Mesodermal cell (in vitro differentiated cells): ENCODE data around the gene IPCEF1.

Experiments used
- H3K27ac ChIP-seq: 2 replicates; pipeline ENCODE4 v1.7.0; 2013; ENCODE audit warnings: mild to moderate bottlenecking, low read depth, low read length, moderate library complexity; ENCODE audit not compliant: severe bottlenecking
- H3K36me3 ChIP-seq: 2 replicates; pipeline ENCODE4 v1.7.1; 2013; ENCODE audit warnings: mild to moderate bottlenecking, low read length, moderate library complexity; ENCODE audit not compliant: control insufficient read depth, insufficient read depth
- H3K4me1 ChIP-seq: one replicate; pipeline ENCODE4 v1.7.1; 2013; ENCODE audit warnings: mild to moderate bottlenecking, low read length; ENCODE audit not compliant: insufficient read depth, control insufficient read depth, poor library complexity, severe bottlenecking
- H3K4me3 ChIP-seq: 2 replicates; pipeline ENCODE4 v1.7.0; 2013; ENCODE audit warnings: low read length, control low read depth, mild to moderate bottlenecking; ENCODE audit not compliant: insufficient read depth, poor library complexity, severe bottlenecking; ENCODE audit errors: extremely low read depth
- H3K9me3 ChIP-seq: 2 replicates; pipeline ENCODE4 v1.7.1; 2013; ENCODE audit warnings: mild to moderate bottlenecking, low read length, moderate library complexity; ENCODE audit not compliant: control insufficient read depth
- WGBS, 2 experiments: methylation state at CpG; one replicate each; pipeline ENCODE4 v1.1.5; 2013; ENCODE audit warnings: missing lambda C conversion rate in 2 of 2; ENCODE audit not compliant: insufficient coverage in 2 of 2; 5-methylcytosine and 5-hydroxymethylcytosine counted together

IPCEF1 gene

GRCh38 chr6:154164397-154164796 lies 192.2 kb downstream of the IPCEF1 start:
- Histone ChIP-seq H3K4me3 (no peak overlapping the region), H3K27ac (no peak overlapping the region), H3K36me3 (no peaks in the 10 kb centered on the region), H3K4me1 (no peaks in the 10 kb centered on the region), H3K9me3 (no peaks in the 10 kb centered on the region)
- WGBS, 2 experiments, result 91 to 93% methylated on average over 2 to 4 of the region's 5 CpGs

DNA sequence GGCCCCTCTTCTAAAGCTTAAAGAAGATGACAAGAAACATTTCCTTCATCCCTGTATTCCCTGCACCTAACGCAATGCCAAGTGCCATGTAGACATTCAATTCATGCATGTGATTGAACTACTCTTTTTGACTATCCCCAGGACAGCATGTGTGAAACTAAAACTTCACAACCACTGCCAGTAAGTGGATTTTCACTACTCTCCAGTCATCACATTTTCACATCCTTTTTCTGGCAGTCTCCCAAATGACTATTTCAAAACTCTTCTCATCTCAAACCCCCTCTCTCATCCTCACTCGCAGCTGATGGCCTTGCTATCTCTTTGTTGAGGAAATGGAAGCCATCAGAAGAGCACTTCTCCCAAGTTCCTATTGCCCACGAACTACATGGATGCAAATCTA lies 194.9 kb downstream of the IPCEF1 start:
- no peaks in the 10 kb centered on the region for H3K9me3 ChIP-seq
- H3K27ac ChIP-seq, result no peak overlapping the region
- H3K4me3 ChIP-seq, result no peak overlapping the region
- no peaks in the 10 kb centered on the region for H3K4me1 ChIP-seq
- WGBS, 2 experiments, result 82 to 89% methylated on average over 3 of the region's 3 CpGs
- H3K36me3 ChIP-seq, result no peaks in the 10 kb centered on the region

- Histone ChIP-seq H3K4me3 (no peak overlapping the region), H3K27ac (no peak overlapping the region)
- WGBS, 2 experiments, result 100% methylated on average over 1 to 2 of the region's 2 CpGs
Observed at GRCh38 chr6:154159126-154159525, 197.5 kb downstream of the IPCEF1 start.

GRCh38 chr6:154157706-154158105 lies 198.9 kb downstream of the IPCEF1 start:
- peaks cover 5% of the 10 kb centered on the region for H3K9me3 ChIP-seq
- no peak overlapping the region for H3K27ac ChIP-seq
- H3K36me3 ChIP-seq, result no peaks in the 10 kb centered on the region
- H3K4me3 ChIP-seq, result no peak overlapping the region
- H3K4me1 ChIP-seq, result no peaks in the 10 kb centered on the region

More at GRCh38 chr6:154159126-154159525, 197.5 kb downstream of the IPCEF1 start:
- H3K4me1 ChIP-seq, result no peaks in the 10 kb centered on the region
- H3K9me3 ChIP-seq, result peaks cover 5% of the 10 kb centered on the region
- no peaks in the 10 kb centered on the region for H3K36me3 ChIP-seq

DNA sequence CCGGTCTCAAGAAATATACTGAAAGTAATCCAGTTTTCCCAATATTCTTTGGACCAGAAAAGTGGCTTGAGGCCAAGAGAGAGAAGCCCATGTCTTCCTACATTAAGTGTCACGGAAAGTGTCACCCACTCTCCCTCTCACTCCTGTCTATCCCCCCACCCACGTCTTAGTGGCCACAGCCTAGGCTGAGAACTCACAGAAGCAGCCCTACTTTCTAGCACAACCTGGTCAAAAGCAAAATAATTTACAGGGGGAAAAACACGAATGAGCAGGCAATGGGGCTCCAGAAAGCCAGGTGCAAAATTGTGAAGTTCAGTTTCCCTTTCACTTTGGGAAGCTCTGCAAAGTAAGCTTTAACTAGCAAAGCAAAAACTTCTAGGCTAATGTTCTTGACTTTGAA lies 199.5 kb downstream of the IPCEF1 start:
- Histone ChIP-seq H3K4me3 (no peak overlapping the region), H3K27ac (no peak overlapping the region), H3K36me3 (no peaks in the 10 kb centered on the region), H3K9me3 (peaks cover 5% of the 10 kb centered on the region), H3K4me1 (no peaks in the 10 kb centered on the region)
- 76 to 100% methylated on average over 2 of the region's 4 CpGs for WGBS, 2 experiments

- H3K4me1 ChIP-seq, result no peaks in the 10 kb centered on the region
- WGBS, 2 experiments, result 86 to 87% methylated on average over 4 to 5 of the region's 11 CpGs
- no peaks in the 10 kb centered on the region for H3K36me3 ChIP-seq
Observed at GRCh38 chr6:154156135-154156896, 200.3 kb downstream of the IPCEF1 start.

GRCh38 chr6:154154389-154154967 lies 202.1 kb downstream of the IPCEF1 start:
- WGBS, 2 experiments, result 0% methylated on average over 3 of the region's 6 CpGs
- H3K36me3 ChIP-seq, result no peaks in the 10 kb centered on the region
- H3K27ac ChIP-seq, result no peak overlapping the region
- no peak overlapping the region for H3K4me3 ChIP-seq
- peaks cover 5% of the 10 kb centered on the region for H3K9me3 ChIP-seq
- H3K4me1 ChIP-seq, result no peaks in the 10 kb centered on the region

More at GRCh38 chr6:154156135-154156896, 200.3 kb downstream of the IPCEF1 start:
- Histone ChIP-seq H3K4me3 (no peak overlapping the region), H3K9me3 (peaks cover 5% of the 10 kb centered on the region), H3K27ac (no peak overlapping the region)

DNA sequence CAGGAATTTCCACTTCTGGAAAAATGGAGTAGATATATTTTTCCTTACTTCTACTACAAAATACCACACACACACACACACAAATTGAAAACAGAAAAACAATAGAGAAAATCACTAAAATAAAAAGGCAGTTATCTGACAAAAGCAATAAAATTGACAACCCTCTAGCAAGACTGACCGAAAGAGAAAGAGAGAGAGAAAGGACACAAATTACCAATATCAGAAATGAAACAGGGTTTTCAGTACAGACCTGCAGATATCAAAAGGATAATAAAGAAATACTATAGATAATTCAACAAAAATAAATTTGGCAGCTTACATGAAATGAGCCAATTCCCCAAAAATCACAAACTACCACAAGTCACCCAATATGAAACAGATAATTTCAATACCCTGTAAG lies 212.8 kb downstream of the IPCEF1 start:
- no peak overlapping the region for H3K27ac ChIP-seq
- no peaks in the 10 kb centered on the region for H3K4me1 ChIP-seq
- WGBS, 2 experiments, result no CpG with 5 or more reads among the region's 1 CpG

DNA sequence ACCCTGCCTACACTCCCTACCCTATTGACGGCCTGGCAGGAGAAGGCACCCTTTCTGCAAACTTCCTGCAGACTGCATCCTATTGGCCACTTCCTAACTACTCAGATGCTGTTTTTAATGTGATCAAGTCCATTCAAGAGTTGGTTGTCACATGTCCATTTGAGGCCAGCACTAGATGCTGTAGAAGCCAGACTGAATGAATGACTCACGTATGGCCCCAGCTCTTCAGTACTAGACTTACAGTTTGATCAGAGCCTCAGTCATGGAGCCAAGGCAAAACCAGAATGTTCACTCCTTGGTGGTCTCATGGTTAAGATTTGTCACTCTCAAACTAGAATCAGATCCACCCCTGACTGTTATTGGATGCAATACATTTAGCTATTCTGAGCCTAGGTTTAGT lies 215.9 kb downstream of the IPCEF1 start:
- no peaks in the 10 kb centered on the region for H3K4me1 ChIP-seq
- H3K4me3 ChIP-seq, result no peak overlapping the region
- H3K27ac ChIP-seq, result no peak overlapping the region
- no peaks in the 10 kb centered on the region for H3K36me3 ChIP-seq
- H3K9me3 ChIP-seq, result no peaks in the 10 kb centered on the region
- WGBS, 2 experiments, result 72 to 76% methylated on average over 2 of the region's 2 CpGs

More for the DNA sequence above, 212.8 kb downstream of the IPCEF1 start:
- H3K36me3 ChIP-seq, result no peaks in the 10 kb centered on the region
- H3K9me3 ChIP-seq, result no peaks in the 10 kb centered on the region
- H3K4me3 ChIP-seq, result no peak overlapping the region

DNA sequence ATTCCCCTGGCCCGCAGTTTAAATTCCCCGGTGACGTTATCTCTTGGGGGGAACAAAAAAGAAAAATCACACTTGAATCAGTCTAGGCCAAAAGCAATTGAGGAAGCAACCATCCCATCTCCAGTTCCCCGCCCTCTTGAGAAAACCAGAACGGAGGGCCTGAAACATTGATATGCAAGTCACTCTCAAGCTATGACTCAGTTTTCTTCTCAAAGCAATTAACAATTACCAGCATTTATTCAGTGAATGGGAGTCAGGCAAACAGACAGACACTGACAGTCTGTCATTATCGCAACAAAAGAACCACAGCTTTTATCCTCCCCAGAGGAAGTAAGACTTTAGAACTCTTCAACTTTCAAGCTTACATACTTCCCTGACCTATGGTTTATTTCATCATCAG lies 216.7 kb downstream of the IPCEF1 start:
- 74 to 79% methylated on average over 3 to 6 of the region's 6 CpGs for WGBS, 2 experiments
- Histone ChIP-seq H3K4me1 (no peaks in the 10 kb centered on the region), H3K36me3 (no peaks in the 10 kb centered on the region), H3K9me3 (no peaks in the 10 kb centered on the region), H3K27ac (no peak overlapping the region), H3K4me3 (no peak overlapping the region)

- Histone ChIP-seq H3K4me3 (no peak overlapping the region), H3K27ac (no peak overlapping the region), H3K9me3 (no peaks in the 10 kb centered on the region), H3K4me1 (no peaks in the 10 kb centered on the region), H3K36me3 (no peaks in the 10 kb centered on the region)
- WGBS, 2 experiments, result 96 to 100% methylated on average over 4 to 6 of the region's 6 CpGs
Observed at GRCh38 chr6:154138793-154139192, 217.8 kb downstream of the IPCEF1 start.
